SU-DHL-6 (cell line): ENCODE results near the gene BEST2.

ENCODE experiments used
- CTCF ChIP-seq: fragments of 200-600 bp; sonication (generic); IDR thresholded peaks from one replicate; pipeline ENCODE4 v1.5.1; 2017; ENCODE audit warnings: antibody characterized with exemption, mild to moderate bottlenecking, low read length, moderate library complexity; ENCODE audit not compliant: insufficient read depth, poor library complexity, severe bottlenecking
- EZH2phosphoT487 ChIP-seq: fragments of 200-600 bp; sonication (generic), shearing (Covaris generic); conservative IDR thresholded peaks from 2 replicates; pipeline ENCODE4 v1.6.1; 2018; ENCODE audit warnings: mild to moderate bottlenecking, antibody characterized with exemption, low read length, moderate library complexity, mixed read lengths

DNA sequence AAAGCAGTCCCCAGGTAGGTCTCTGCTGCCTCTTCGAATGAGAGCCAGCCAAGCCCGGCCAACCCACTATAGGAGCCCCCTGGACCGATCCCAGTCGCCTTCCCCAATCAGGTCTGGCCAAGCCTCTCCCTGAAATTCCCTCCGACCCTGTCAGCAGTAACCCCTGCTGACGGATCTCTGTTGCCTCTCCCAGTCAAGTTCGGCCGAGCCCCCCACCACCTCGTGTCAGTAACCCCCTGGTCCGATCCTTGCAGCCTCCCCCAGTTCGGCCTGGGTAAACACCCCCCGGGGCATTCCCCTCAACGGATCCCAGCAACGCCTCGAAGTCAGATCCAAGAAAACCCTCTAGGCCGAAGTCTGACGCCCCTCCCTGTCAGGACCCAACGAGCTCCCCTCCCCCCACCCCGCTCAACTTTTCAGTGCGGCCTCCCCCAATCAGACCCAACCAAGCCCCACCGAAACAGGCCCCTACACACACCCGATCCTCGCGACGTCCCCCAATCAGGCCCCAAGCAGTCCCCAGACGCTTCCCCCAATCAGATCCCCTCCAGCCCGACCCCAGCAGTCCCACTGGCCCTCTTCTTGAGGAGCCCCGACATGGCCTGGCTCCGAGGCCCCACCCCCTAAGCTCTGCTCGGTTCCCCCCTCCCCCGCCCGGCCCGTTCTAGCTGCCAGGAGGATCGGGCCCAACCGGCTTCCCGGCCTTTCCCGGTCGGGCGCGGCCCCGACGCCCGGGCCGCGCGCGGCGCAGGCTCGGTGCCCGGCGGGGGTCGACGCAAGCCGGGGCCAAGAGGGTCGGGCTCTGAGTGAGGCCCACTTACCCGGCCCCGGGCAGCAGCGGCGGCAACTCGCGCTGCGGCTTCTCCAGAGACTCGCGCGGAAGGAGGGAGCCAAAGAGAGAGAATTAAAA is 29.7 kb upstream of the BEST2 start:
- TF ChIP-seq CTCF (no peak), EZH2phosphoT487 (no peak)
